ENCODE measurements around the gene KLRK1.
"Not testable (repeated sequence)": the region's sequence is repeated elsewhere in the genome, so short reads cannot be mapped to it uniquely, and the experiment has no call there.

KLRK1 gene

GRCh38 chr12:10389904-10390303 is at the start of gene KLRK1:
TSS of gene KLRK1 (minus strand) at chr12:10390041. CDS start at chr12:10388810, 1,231 bp downstream.
- DNase-seq: no peak

GRCh38 chr12:10437601-10438000 is 47.8 kb upstream of the KLRK1 start:
- DNase-seq: not testable (repeated sequence)

GRCh38 chr12:10435816-10436215 is 46.0 kb upstream of the KLRK1 start, which contains the start of gene KLRC2:
TSS of gene KLRC2 (minus strand) at chr12:10436010. CDS start at chr12:10435986, 24 bp downstream.
- DNase-seq: not testable (repeated sequence)

GRCh38 chr12:10430623-10431022 is 40.8 kb upstream of the KLRK1 start:
- not testable (repeated sequence) for DNase-seq

- DNase-seq: not testable (repeated sequence)
These were observed 36.1 kb upstream of the KLRK1 start for GRCh38 chr12:10425938-10426337.

GRCh38 chr12:10424260-10424899 is 34.5 kb upstream of the KLRK1 start:
- not testable (repeated sequence) for DNase-seq

GRCh38 chr12:10422159-10422558 is 32.3 kb upstream of the KLRK1 start:
- not testable (repeated sequence) for DNase-seq

- not testable (repeated sequence) for DNase-seq
These were observed 30.5 kb upstream of the KLRK1 start, which contains the start of gene KLRC3 for GRCh38 chr12:10420334-10420733. TSS of gene KLRC3 (minus strand) at chr12:10420595. CDS start at chr12:10420550, 45 bp downstream.

- DNase-seq: no peak
These were observed 19.6 kb upstream of the KLRK1 start, which contains the start of gene KLRC4 for GRCh38 chr12:10409392-10409791. TSS of gene KLRC4 (minus strand) at chr12:10409757. CDS start at chr12:10409575, 182 bp downstream.

GRCh38 chr12:10408842-10409241 is 19.0 kb upstream of the KLRK1 start:
- DNase-seq: no peak

GRCh38 chr12:10406725-10407124 is 16.9 kb upstream of the KLRK1 start:
- no peak for DNase-seq

GRCh38 chr12:10405294-10405693 is 15.5 kb upstream of the KLRK1 start:
- no peak for DNase-seq

- no peak for DNase-seq
These were observed 15.0 kb upstream of the KLRK1 start for GRCh38 chr12:10404798-10405197.

GRCh38 chr12:10400829-10401228 is 11.0 kb upstream of the KLRK1 start:
- no peak for DNase-seq

GRCh38 chr12:10398168-10398567 is 8.3 kb upstream of the KLRK1 start:
- DNase-seq: no peak

GRCh38 chr12:10397296-10397695 is 7.5 kb upstream of the KLRK1 start:
- no peak for DNase-seq

- not testable (repeated sequence) for DNase-seq
These were observed 6.3 kb upstream of the KLRK1 start for GRCh38 chr12:10396176-10396575.

- DNase-seq: no peak
These were observed 5.7 kb upstream of the KLRK1 start for GRCh38 chr12:10395390-10395998.

- DNase-seq: not testable (repeated sequence)
These were observed 4.8 kb upstream of the KLRK1 start for GRCh38 chr12:10394531-10395152.

- peak; percentile 26 for DNase-seq
These were observed 3.5 kb upstream of the KLRK1 start for GRCh38 chr12:10393291-10393690.

GRCh38 chr12:10392394-10392930 is 2.6 kb upstream of the KLRK1 start:
- peak; percentile 68 for DNase-seq

GRCh38 chr12:10390991-10391390 is 1.1 kb upstream of the KLRK1 start:
- not testable (repeated sequence) for DNase-seq

- no peak for DNase-seq
These were observed 1.0 kb downstream of the KLRK1 start for GRCh38 chr12:10388624-10389413.
